Measurements from ENCODE around the gene DCDC1. TPM values are rescaled to one million over a fixed set of nuclear protein-coding genes. Genes with fewer than 3 reads are reported as not detected.

The DCDC1 gene
- total RNA-seq, 1 donor from 2014 or later, result under 0.01 TPM

GRCh38 chr11:30860146-30860545 lies 509.4 kb downstream of the DCDC1 start:
- no peak for DNase-seq (ENCODE audit: low read depth in 2 of 2)

- DNase-seq (ENCODE audit: low read depth in 2 of 2), result no peak
These were observed 509.9 kb downstream of the DCDC1 start for GRCh38 chr11:30859669-30860068.

DNA sequence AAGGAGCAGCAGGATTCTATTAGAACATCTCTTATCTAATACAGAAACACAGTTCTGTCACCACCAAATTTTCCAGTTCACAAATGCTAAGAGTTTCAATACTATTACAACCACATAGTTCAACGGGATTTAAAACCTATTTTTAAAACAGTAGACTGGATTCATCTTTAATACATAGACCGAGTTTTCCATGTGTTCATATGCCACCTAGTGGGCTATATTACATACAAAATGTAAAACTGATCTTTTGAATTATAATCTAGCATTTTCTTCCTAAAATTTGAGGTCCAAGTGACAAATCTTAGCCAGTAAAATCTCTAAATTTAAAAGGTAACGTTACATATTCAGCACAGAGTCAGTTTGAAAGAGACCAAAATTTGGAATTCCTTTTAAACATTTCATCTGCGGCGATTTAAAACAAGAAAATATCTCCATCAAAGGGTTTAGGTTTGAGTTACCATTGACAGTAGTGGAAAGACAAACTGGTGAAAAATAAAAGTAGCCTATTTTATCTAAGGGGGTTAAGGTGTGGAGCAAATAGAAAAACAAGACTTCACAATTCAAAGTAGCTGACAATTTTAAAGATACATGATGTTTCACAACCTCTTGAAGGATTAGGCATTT lies 514.0 kb downstream of the DCDC1 start:
- peak in 1 of 2 donors; percentile 17 for DNase-seq (ENCODE audit: low read depth in 2 of 2)

GRCh38 chr11:30853439-30853838 lies 516.1 kb downstream of the DCDC1 start:
- DNase-seq (ENCODE audit: low read depth in 2 of 2), result no peak

- DNase-seq (ENCODE audit: low read depth in 2 of 2), result no peak
These were observed 516.9 kb downstream of the DCDC1 start for GRCh38 chr11:30852645-30853044.

DNA sequence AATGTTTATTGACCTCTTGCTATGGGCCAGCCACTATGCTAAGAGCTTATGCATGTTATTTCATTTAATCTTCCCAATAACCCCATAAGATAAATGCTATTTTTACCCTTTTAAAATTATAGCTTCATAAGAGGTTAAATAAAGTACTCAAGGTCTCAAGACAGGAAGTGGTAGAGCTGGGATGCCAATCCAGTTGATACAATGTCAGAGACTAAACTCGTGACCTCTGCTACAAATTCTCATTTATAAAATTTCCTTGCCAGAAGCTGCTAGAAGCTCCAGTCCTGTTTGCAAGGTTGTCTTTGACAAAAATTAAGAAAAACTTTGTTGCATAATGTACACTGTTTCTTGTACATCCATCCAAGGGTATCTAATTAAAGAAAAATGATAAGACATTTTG lies 517.4 kb downstream of the DCDC1 start:
- DNase-seq (ENCODE audit: low read depth in 2 of 2), result no peak

- no peak for DNase-seq (ENCODE audit: low read depth in 2 of 2)
These were observed 532.3 kb downstream of the DCDC1 start for GRCh38 chr11:30837252-30837651.

DNA sequence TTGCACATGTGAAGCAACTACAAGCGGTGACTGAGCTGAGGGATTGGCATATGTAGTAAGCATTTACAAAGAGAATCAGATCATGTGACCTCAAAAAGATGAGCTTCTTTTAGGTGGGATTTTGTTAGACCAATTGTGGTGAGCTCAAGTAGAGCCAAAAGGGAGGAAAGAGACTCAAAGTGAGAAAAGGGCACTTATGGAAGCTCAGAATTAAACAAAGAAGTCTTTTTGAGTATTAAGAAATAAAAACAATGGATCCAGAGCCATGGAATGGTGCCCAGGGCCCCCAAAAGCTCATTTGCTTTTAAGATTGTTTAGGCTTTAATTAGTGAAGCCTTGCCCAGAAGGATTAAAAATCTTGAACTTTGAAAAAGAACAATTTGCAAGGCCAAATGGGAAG lies 536.7 kb downstream of the DCDC1 start:
- DNase-seq (ENCODE audit: low read depth in 2 of 2), result no peak

GRCh38 chr11:30830681-30831080 lies 538.9 kb downstream of the DCDC1 start:
- DNase-seq (ENCODE audit: low read depth in 2 of 2), result no peak

GRCh38 chr11:30826911-30827310 lies 542.6 kb downstream of the DCDC1 start:
- no peak for DNase-seq (ENCODE audit: low read depth in 2 of 2)

GRCh38 chr11:30825723-30826122 lies 543.8 kb downstream of the DCDC1 start:
- DNase-seq (ENCODE audit: low read depth in 2 of 2), result no peak

DNA sequence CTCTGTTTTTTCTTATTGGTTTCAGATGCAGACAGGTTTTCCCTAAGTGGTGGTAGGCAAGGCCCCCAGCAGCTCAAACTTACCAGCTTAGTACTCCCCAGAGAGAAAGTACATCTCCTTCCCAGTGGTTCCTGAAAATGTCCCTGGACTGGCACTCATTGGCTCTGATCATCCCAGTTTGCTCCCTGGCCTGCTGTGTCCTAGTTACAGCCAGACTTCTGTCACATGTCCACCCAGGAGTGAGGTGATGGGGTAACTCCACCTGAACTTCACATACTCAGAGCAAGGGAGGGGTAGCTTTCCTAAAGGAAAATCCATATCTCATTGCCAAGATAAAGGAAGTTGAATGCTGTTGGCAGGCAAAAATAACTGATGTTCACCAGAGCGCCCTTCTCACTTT lies 546.4 kb downstream of the DCDC1 start:
- no peak for DNase-seq (ENCODE audit: low read depth in 2 of 2)

GRCh38 chr11:30821438-30821965 lies 548.0 kb downstream of the DCDC1 start:
- DNase-seq (ENCODE audit: low read depth in 2 of 2), result no peak

DNA sequence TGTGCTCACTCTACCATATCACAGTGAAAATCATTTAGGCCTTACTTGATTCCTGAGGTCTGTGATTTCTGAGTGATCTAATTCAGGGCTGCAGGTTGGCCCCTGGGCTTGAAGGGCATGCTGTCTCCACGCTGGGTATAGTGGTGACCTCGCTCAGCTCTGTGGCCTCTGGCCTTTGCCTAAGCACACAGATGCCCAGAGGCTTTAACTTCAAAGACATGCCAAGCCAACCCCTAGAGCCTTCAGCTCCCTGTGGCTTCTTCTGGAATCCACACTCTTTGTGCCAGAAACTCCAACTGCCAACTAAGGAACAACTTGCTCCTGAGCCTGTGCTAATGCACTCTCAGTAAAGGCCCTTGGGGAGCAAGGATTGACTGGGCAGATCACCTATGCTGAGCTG lies 550.8 kb downstream of the DCDC1 start:
- no peak for DNase-seq (ENCODE audit: low read depth in 2 of 2)

GRCh38 chr11:30816959-30817880 lies 552.3 kb downstream of the DCDC1 start:
- DNase-seq (ENCODE audit: low read depth in 2 of 2), result no peak

DNA sequence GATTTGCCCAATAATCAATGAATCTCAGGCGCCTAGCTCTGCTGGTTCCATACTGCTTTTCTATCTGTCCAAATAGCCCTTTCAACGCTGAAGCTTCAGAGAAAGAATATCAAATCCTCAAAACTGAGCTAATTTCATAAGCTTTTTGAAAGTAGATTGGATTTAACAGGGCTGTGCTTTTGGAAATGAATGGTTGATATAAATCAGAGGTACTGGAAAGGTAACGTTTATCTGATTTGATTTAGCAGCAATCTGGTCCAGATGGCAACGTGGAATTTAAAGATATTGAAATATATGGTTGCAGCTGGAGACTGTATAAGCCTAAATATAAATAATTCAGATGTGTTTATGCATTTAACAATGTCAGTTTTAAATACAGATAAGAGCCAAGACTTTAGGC lies 553.9 kb downstream of the DCDC1 start:
- no peak for DNase-seq (ENCODE audit: low read depth in 2 of 2)

- no peak for DNase-seq (ENCODE audit: low read depth in 2 of 2)
These were observed 554.8 kb downstream of the DCDC1 start for GRCh38 chr11:30814737-30815136.

Other genes starting within 250 kb of the DCDC1 start
- 8.6 and 9.6 TPM in 2 replicates for gene DNAJC24, start 121 bp upstream of the DCDC1 start, total RNA-seq
- gene IMMP1L, start 139.9 kb upstream of the DCDC1 start, total RNA-seq, result 6.4 and 9.4 TPM in 2 replicates
- gene ELP4, start 140.0 kb upstream of the DCDC1 start, total RNA-seq, result 12.0 and 12.7 TPM in 2 replicates